IMR-90 (cell line): ENCODE results near the gene RMC1. TPM values are rescaled to one million over a fixed set of nuclear protein-coding genes. Genes with fewer than 3 reads are reported as not detected.

Experiments
- ATAC-seq: fragments of 200-7000 bp; cut with Tn5 transposase; 2 replicates; pipeline ENCODE4 v1.9.1; 2020; ENCODE audit warnings: low read depth, mild to moderate bottlenecking, moderate library complexity
- BruUV-seq: library from RNA; stranded (reverse); fragments of 400-500 nt; replicated peaks from 2 replicates; lab custom pipeline; 2021; lab: Mats Ljungman, UMichigan
- CTCF ChIA-PET: fragments of 300-600 bp; formaldehyde crosslinking; extraction: SDS; loops from one replicate; lab custom pipeline; 2021; ENCODE audit warnings: antibody characterized with exemption; lab: Yijun Ruan, JAX
- POLR2A ChIA-PET: fragments of 300-600 bp; sonication (Branson Sonifier 250); formaldehyde crosslinking; loops from one replicate; lab custom pipeline; 2022; ENCODE audit warnings: antibody characterized with exemption; ENCODE audit not compliant: unreplicated experiment; lab: Charles Lee
- DNase-seq: peaks from one replicate; pipeline ENCODE4 v3.0.0; 2013
- H2AFZ ChIP-seq: replicated peaks from 2 replicates; pipeline ENCODE3; 2013; ENCODE audit warnings: low read length, mild to moderate bottlenecking; ENCODE audit not compliant: poor library complexity
- H2AK5ac ChIP-seq: 2 replicates; pipeline ENCODE4 v1.6.1; 2013; ENCODE audit warnings: low read depth, low read length, inconsistent platforms
- H2AK9ac ChIP-seq: replicated peaks from 2 replicates; pipeline ENCODE3; 2013; ENCODE audit warnings: mild to moderate bottlenecking, low read depth, low read length, moderate library complexity; ENCODE audit not compliant: poor library complexity
- H2BK120ac ChIP-seq: 2 replicates; pipeline ENCODE4 v1.6.1; 2013; ENCODE audit warnings: low read depth, low read length, inconsistent platforms
- H2BK15ac ChIP-seq: 3 replicates; pipeline ENCODE4 v1.6.1; 2013; ENCODE audit warnings: low read depth, low read length, inconsistent platforms
- H2BK20ac ChIP-seq: 2 replicates; pipeline ENCODE4 v1.6.1; 2013; ENCODE audit warnings: low read depth, mild to moderate bottlenecking, inconsistent platforms, low read length, moderate library complexity
- H2BK5ac ChIP-seq: 2 replicates; pipeline ENCODE4 v1.6.1; 2013; ENCODE audit warnings: mild to moderate bottlenecking, low read depth, low read length, inconsistent platforms; ENCODE audit not compliant: poor library complexity, severe bottlenecking
- H3K14ac ChIP-seq: replicated peaks from 2 replicates; pipeline ENCODE4 v1.6.1; 2013; ENCODE audit warnings: low read depth, low read length, inconsistent platforms
- H3K18ac ChIP-seq: 2 replicates; pipeline ENCODE4 v1.6.1; 2013; ENCODE audit warnings: low read depth, low read length, control low read depth
- H3K23ac ChIP-seq: 2 replicates; pipeline ENCODE4 v1.6.1; 2013; ENCODE audit warnings: low read depth, low read length, inconsistent platforms
- H3K27ac ChIP-seq: 2 replicates; pipeline ENCODE4 v1.5.1; 2013; ENCODE audit warnings: mild to moderate bottlenecking, control low read depth, low read length; ENCODE audit not compliant: insufficient read depth
- H3K27me3 ChIP-seq: 2 replicates; pipeline ENCODE4 v1.6.1; 2013; ENCODE audit warnings: low read length; ENCODE audit not compliant: control insufficient read depth, insufficient read depth
- H3K36me3 ChIP-seq: 2 replicates; pipeline ENCODE4 v1.6.1; 2013; ENCODE audit warnings: low read length, mixed read lengths; ENCODE audit not compliant: control insufficient read depth, insufficient read depth
- H3K4ac ChIP-seq: 2 replicates; pipeline ENCODE4 v1.6.1; 2013; ENCODE audit warnings: low read depth, low read length, inconsistent platforms
- H3K4me1 ChIP-seq: 2 replicates; pipeline ENCODE4 v1.6.1; 2013; ENCODE audit warnings: low read length, mixed read lengths; ENCODE audit not compliant: control insufficient read depth, insufficient read depth
- H3K4me2 ChIP-seq: 2 replicates; pipeline ENCODE4 v1.6.1; 2013; ENCODE audit warnings: low read depth, mild to moderate bottlenecking, control low read depth, low read length, moderate library complexity
- H3K4me3 ChIP-seq: 2 replicates; pipeline ENCODE4 v1.5.1; 2013; ENCODE audit warnings: low read depth, mild to moderate bottlenecking, control low read depth, low read length, moderate library complexity; ENCODE audit not compliant: insufficient read depth
- H3K56ac ChIP-seq: 2 replicates; pipeline ENCODE4 v1.6.1; 2013; ENCODE audit warnings: low read length, inconsistent platforms; ENCODE audit not compliant: insufficient read depth; ENCODE audit errors: extremely low read depth
- H3K79me1 ChIP-seq, 2 experiments: 2 replicates each; pipeline ENCODE4 v1.6.1; 2013; ENCODE audit warnings: low read length in 2 of 2, inconsistent platforms in 1 of 2, low read depth in 1 of 2
- H3K9ac ChIP-seq: 2 replicates; pipeline ENCODE4 v1.6.1; 2013; ENCODE audit warnings: low read depth, low read length, control low read depth
- H3K9me1 ChIP-seq: 2 replicates; pipeline ENCODE4 v1.6.1; 2013; ENCODE audit warnings: low read length, inconsistent platforms; ENCODE audit not compliant: insufficient read depth
- H3K9me3 ChIP-seq: 2 replicates; pipeline ENCODE4 v1.6.1; 2013; ENCODE audit warnings: low read length; ENCODE audit not compliant: control insufficient read depth, insufficient read depth
- H4K20me1 ChIP-seq: 2 replicates; pipeline ENCODE4 v1.6.1; 2013; ENCODE audit warnings: low read length, inconsistent platforms; ENCODE audit not compliant: insufficient read depth
- H4K5ac ChIP-seq: 2 replicates; pipeline ENCODE4 v1.6.1; 2013; ENCODE audit warnings: mild to moderate bottlenecking, low read depth, low read length, control low read depth
- H4K8ac ChIP-seq, 2 experiments: 2 replicates each; pipeline ENCODE4 v1.6.1; 2013; ENCODE audit warnings: low read depth in 2 of 2, low read length in 2 of 2, control low read depth in 1 of 2, inconsistent platforms in 1 of 2
- H4K91ac ChIP-seq: 2 replicates; pipeline ENCODE4 v1.6.1; 2013; ENCODE audit warnings: low read depth, low read length, inconsistent platforms; ENCODE audit not compliant: insufficient read depth
- CEBPB ChIP-seq: IDR thresholded peaks from 2 replicates; pipeline ENCODE4 v1.6.1; 2012; ENCODE audit warnings: low read depth, low read length, improper control_type of control experiment
- WGBS, 2 experiments: methylation state at CpG; one replicate each; pipeline versions ENCODE4 v1.1.5 to v1.1.7; 2013; ENCODE audit warnings: missing lambda C conversion rate in 2 of 2; ENCODE audit not compliant: insufficient read length in 1 of 2; ENCODE audit errors: extremely low coverage in 2 of 2; 5-methylcytosine and 5-hydroxymethylcytosine counted together
- dilution Hi-C: fragments of 300-500 bp; cut with HindIII; formaldehyde crosslinking; loops from one replicate; pipeline ENCODE4 v1.14.3; 2018; ENCODE audit warnings: low sequenced_read_pairs; ENCODE audit not compliant: unreplicated experiment
- in situ Hi-C: fragments of 300-500 bp; cut with MboI; formaldehyde crosslinking; loops from 3 replicates; pipeline ENCODE4 v1.14.3; 2019; ENCODE audit warnings: low sequenced_read_pairs, inconsistent platforms, mixed read lengths
- intact Hi-C: fragments of 100-400 bp; cut with micrococcal nuclease; formaldehyde crosslinking; loops from 2 replicates; pipeline ENCODE4 v1.10.0; 2022
- polyA plus RNA-seq, 3 experiments: library from polyadenylated mRNA; depleted of rRNA; stranded (reverse); fragments of >200 nt; gene quantifications; 2 replicates each; pipeline ENCODE4 v1.2.3, GENCODE V29; 2012; ENCODE audit warnings: low replicate concordance in 1 of 3
- total RNA-seq: library from RNA; depleted of rRNA; stranded (reverse); fragments of >200 nt; gene quantifications from 2 replicates; pipeline ENCODE4 v1.2.3, GENCODE V29; 2012
- TF ChIP-seq, protein P1 (sequence below): fragments of 150-350 bp; IDR thresholded peaks from 2 replicates; pipeline ENCODE4 v1.6.1; 2017; ENCODE audit warnings: mild to moderate bottlenecking, antibody characterized with exemption, low read length, low read depth

RMC1 gene
- total and polyA plus RNA-seq, 2 of the 4 experiments (the other 2 are of a cell fraction) = 14.2 to 18.0 TPM

DNA sequence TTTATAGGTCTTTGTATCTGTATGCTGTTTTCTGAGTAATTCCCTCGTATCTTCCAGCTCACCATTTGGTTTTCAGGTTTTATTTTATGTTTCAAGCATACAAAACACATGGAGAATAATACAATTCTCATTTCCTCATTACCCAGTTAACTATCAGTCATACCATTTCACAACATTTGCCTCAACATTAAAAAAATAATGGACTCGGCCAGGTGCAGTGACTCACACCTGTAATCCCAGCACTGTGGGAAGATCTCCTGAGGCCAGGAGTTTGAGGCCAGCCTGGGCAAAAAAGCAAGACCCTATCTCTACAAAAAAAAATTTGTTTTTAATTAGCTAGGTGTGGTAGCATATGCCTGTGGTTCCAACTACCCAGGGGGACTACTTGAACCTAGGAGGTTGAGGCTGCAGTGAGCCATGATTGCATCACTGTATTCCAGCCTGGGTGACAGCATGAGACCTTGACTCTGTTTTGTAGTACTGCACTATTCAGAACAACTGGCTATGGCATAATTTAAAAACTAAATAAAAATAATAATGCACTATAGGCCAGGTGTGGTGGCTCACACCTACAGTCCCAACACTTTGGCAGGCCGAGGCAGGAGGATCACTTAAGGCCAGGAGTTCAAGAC lies 62.7 kb downstream of the RMC1 start:
- Histone ChIP-seq H3K18ac (no peak overlapping the region), H2AK9ac (no peak overlapping the region), H3K4me2 (no peak overlapping the region), H4K20me1 (peaks cover 17% of the 10 kb centered on the region; the same call in 1 of the 2 replicates), H3K27ac (no peak overlapping the region), H3K9me1 (no peaks in the 10 kb centered on the region), H2BK20ac (no peak overlapping the region), H2BK120ac (no peak overlapping the region), H3K9me3 (no peaks in the 10 kb centered on the region), H3K36me3 (peaks cover 29% of the 10 kb centered on the region), H3K14ac (no peak overlapping the region), H3K27me3 (no peaks in the 10 kb centered on the region), H4K91ac (no peak overlapping the region), H3K79me1 (peaks cover 6 to 14% of the 10 kb centered on the region in 2 experiments; a peak in 1 of 4 replicates), H2BK15ac (no peak overlapping the region), H2AK5ac (no peak overlapping the region), H3K4me1 (no peaks in the 10 kb centered on the region), H3K4me3 (no peak overlapping the region), H3K23ac (no peak overlapping the region), H4K5ac (no peak overlapping the region), H3K56ac (no peak overlapping the region), H4K8ac (no peak overlapping the region), H2BK5ac (no peak overlapping the region), H3K4ac (no peak overlapping the region), H3K9ac (no peak overlapping the region), H2AFZ (no peak overlapping the region)
- no CpG with 5 or more reads among the region's 3 CpGs for WGBS, 2 experiments
- 0 out of 2 replicates have a peak, but pooled peaks have one; percentile 1 for TF ChIP-seq CEBPB
- TF ChIP-seq, protein P1, sequence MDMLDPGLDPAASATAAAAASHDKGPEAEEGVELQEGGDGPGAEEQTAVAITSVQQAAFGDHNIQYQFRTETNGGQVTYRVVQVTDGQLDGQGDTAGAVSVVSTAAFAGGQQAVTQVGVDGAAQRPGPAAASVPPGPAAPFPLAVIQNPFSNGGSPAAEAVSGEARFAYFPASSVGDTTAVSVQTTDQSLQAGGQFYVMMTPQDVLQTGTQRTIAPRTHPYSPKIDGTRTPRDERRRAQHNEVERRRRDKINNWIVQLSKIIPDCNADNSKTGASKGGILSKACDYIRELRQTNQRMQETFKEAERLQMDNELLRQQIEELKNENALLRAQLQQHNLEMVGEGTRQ = no peak
- ChIA-PET POLR2A (no interaction called here), CTCF (no interaction called here)
- no TSS peak for BruUV-seq
- ATAC-seq (no peak), DNase-seq (no peak)
- intact Hi-C loops (no loop called here), dilution Hi-C loops (no loop called here), in situ Hi-C loops (no loop called here)
